ENCODE results near the gene DNAI1.

GRCh38 chr9:34512131-34513078, 53.8 kb downstream of the DNAI1 start:
- TF ChIP-seq MXI1 (IDR thresholded peaks at IDR 0.05; ENCODE audit: borderline replicate concordance, low read depth, low read length) (no peak), CTCF (conservative IDR thresholded peaks at IDR 0.05; ENCODE audit: low read depth, low read length) (no peak), USF2 (IDR thresholded peaks at IDR 0.05; ENCODE audit: low read depth, low read length) (no peak), BHLHE40 (IDR thresholded peaks at IDR 0.05; ENCODE audit: low read depth, low read length) (no peak), POLR2A (IDR thresholded peaks at IDR 0.05; ENCODE audit: low read depth, low read length) (no peak), MAZ (IDR thresholded peaks at IDR 0.05; ENCODE audit: borderline replicate concordance, low read depth, low read length) (no peak), FOS (IDR thresholded peaks at IDR 0.05; ENCODE audit: low read depth, low read length) (no peak)

Measured in IMR-90 (cell line).